Stomach (tissue), 4 donors: ENCODE data around the gene MSI1.

Experiments used
- CTCF ChIP-seq, 7 experiments: fragments of 450-650 bp in 4 of 7; fragments of 200-600 bp in 3 of 7; sonication (generic) in 3 of 7; IDR thresholded peaks; one replicate each; pipeline ENCODE4 v1.5.1; 2016 to 2019; ENCODE audit warnings: antibody characterized with exemption in 7 of 7, control low read depth in 2 of 7, mild to moderate bottlenecking in 1 of 7
- POLR2A ChIP-seq, 4 donors: fragments of 450-650 bp; IDR thresholded peaks; one replicate each; pipeline ENCODE4 v1.6.1; 2016; ENCODE audit warnings: antibody characterized with exemption in 4 of 4, control low read depth in 2 of 4, mild to moderate bottlenecking in 1 of 4, moderate library complexity in 1 of 4
- POLR2AphosphoS5 ChIP-seq, 3 donors: sonication (generic); formaldehyde crosslinking; IDR thresholded peaks; one replicate each; pipeline ENCODE4 v1.6.1; 2016; ENCODE audit warnings: antibody characterized with exemption in 3 of 3

GRCh38 chr12:120359128-120359527 is 9.8 kb downstream of the MSI1 start:
- TF ChIP-seq CTCF (IDR thresholded peaks at IDR 0.05) (no peak), POLR2A (IDR thresholded peaks at IDR 0.05) (no peak), POLR2AphosphoS5 (IDR thresholded peaks at IDR 0.05) (no peak)
